ENCODE data around the gene CLDN24.

DNA sequence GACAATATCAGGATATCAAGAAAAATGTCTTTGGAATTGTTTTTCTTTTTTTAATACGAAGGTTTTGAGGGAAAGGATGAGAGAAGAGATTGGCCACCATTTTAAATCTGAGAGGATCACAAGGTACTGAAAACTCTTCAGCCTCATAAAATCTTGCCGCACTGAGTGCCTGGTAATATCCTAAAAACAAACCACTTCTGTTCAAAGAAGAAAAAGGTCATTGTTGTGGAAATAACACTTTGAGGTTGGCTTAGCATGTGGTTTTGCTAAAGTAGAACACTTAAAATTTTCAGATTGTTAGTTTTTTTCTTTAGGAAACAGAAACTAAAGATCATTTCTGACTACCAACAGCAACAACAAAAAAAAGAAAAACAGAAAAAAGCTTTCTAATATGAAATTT lies 1.1 kb downstream of the CLDN24 start:
- TF ChIP-seq, protein P1, sequence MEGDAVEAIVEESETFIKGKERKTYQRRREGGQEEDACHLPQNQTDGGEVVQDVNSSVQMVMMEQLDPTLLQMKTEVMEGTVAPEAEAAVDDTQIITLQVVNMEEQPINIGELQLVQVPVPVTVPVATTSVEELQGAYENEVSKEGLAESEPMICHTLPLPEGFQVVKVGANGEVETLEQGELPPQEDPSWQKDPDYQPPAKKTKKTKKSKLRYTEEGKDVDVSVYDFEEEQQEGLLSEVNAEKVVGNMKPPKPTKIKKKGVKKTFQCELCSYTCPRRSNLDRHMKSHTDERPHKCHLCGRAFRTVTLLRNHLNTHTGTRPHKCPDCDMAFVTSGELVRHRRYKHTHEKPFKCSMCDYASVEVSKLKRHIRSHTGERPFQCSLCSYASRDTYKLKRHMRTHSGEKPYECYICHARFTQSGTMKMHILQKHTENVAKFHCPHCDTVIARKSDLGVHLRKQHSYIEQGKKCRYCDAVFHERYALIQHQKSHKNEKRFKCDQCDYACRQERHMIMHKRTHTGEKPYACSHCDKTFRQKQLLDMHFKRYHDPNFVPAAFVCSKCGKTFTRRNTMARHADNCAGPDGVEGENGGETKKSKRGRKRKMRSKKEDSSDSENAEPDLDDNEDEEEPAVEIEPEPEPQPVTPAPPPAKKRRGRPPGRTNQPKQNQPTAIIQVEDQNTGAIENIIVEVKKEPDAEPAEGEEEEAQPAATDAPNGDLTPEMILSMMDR (IDR thresholded peaks at IDR 0.05) = no peak
- no peak for TF ChIP-seq POLR2A (IDR thresholded peaks at IDR 0.05)
